Activated T-cell treated with anti-CD3 and anti-CD28 coated beads for 4 hours (primary cell): ENCODE results near the gene HPN.
"Not testable (repeated sequence)": the region's sequence is repeated elsewhere in the genome, so short reads cannot be mapped to it uniquely, and the experiment has no call there.

Experiments used
- DNase-seq: peaks from one replicate; pipeline ENCODE4 v3.0.0-alpha.2; 2020

HPN gene

GRCh38 chr19:35044317-35045117 lies 3.0 kb downstream of the HPN start:
- DNase-seq, result peak; percentile 40

- no peak for DNase-seq
Measured at GRCh38 chr19:35045667-35046300, 4.3 kb downstream of the HPN start.

- no peak for DNase-seq
Measured at GRCh38 chr19:35046461-35046860, 4.9 kb downstream of the HPN start.

- no peak for DNase-seq
Measured at GRCh38 chr19:35048911-35049411, 7.4 kb downstream of the HPN start.

- DNase-seq, result no peak
Measured at GRCh38 chr19:35049456-35049855, 7.9 kb downstream of the HPN start.

GRCh38 chr19:35050662-35051061 lies 9.1 kb downstream of the HPN start:
- not testable (repeated sequence) for DNase-seq

GRCh38 chr19:35051268-35051667 lies 9.7 kb downstream of the HPN start:
- not testable (repeated sequence) for DNase-seq

GRCh38 chr19:35051796-35052195 lies 10.3 kb downstream of the HPN start:
- DNase-seq, result no peak

- DNase-seq, result no peak
Measured at GRCh38 chr19:35052599-35053190, 11.2 kb downstream of the HPN start.

GRCh38 chr19:35053667-35054293 lies 12.3 kb downstream of the HPN start:
- DNase-seq, result no peak

- DNase-seq, result no peak
Measured at GRCh38 chr19:35054626-35055025, 13.1 kb downstream of the HPN start.

- no peak for DNase-seq
Measured at GRCh38 chr19:35055715-35056179, 14.2 kb downstream of the HPN start.

GRCh38 chr19:35056513-35057063 lies 15.1 kb downstream of the HPN start:
- no peak for DNase-seq

GRCh38 chr19:35058370-35058769 lies 16.8 kb downstream of the HPN start:
- DNase-seq, result no peak

- no peak for DNase-seq
Measured at GRCh38 chr19:35059006-35059798, 17.7 kb downstream of the HPN start.

GRCh38 chr19:35059799-35060091 lies 18.2 kb downstream of the HPN start:
- no peak for DNase-seq

GRCh38 chr19:35060160-35060855 lies 18.8 kb downstream of the HPN start:
- DNase-seq, result no peak

GRCh38 chr19:35061583-35062373 lies 20.3 kb downstream of the HPN start:
- DNase-seq, result no peak

GRCh38 chr19:35062942-35063341 lies 21.4 kb downstream of the HPN start:
- DNase-seq, result no peak

GRCh38 chr19:35063940-35064818 lies 22.7 kb downstream of the HPN start:
- no peak for DNase-seq
